Thyroid gland (tissue), 4 donors: ENCODE measurements around the gene CBARP.

ENCODE experiments used
- POLR2A ChIP-seq, 2 donors: fragments of 450-650 bp; IDR thresholded peaks; one replicate each; pipeline ENCODE4 v1.6.1; 2017; ENCODE audit warnings: antibody characterized with exemption in 2 of 2, mild to moderate bottlenecking in 2 of 2, moderate library complexity in 1 of 2
- TF ChIP-seq, protein P1 (sequence below), 6 experiments: fragments of 200-600 bp in 3 of 6; fragments of 450-650 bp in 3 of 6; sonication (generic) in 3 of 6; IDR thresholded peaks; one replicate each; pipeline ENCODE4 v1.5.1; 2016 to 2019; ENCODE audit warnings: antibody characterized with exemption in 6 of 6, mild to moderate bottlenecking in 2 of 6, inconsistent platforms in 1 of 6, moderate library complexity in 1 of 6

DNA sequence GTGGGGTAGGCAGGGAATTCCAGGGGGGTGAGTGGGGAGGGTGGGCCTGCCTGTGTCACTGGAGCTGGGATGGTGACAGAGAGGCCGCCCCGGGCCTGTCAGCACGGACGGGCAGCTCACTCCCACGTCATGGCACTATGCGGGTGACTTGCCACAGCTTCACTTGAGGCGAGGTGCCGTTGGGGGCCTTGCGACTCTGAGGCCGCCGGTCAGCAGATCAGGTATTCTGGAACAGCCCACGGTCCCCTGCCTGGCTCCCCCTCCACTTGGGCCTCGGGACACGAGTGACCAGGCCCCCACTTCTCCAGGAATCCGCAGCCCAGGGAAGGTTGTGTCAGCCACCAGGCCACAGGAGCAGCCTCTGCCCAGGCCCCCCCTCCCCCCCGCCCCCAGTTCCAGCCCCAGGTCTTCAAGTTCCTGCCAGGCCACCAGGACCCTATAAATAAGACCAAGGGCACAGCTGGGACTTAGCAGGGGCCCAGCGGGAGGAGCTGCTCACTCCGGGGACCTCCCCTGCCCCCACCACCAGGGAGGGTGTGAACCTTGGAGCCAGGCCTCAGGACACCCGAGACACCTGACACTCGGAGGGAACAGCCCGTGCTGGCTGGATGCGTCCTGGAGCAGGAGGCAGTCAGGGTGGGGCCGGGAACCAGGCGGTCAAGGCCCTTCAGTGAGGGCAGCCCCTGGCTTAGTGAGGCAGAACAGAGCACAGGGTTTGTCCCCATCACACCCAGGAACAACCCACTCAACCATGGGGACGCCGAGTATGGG, 7.9 kb upstream of the CBARP start:
- TF ChIP-seq, protein P1, sequence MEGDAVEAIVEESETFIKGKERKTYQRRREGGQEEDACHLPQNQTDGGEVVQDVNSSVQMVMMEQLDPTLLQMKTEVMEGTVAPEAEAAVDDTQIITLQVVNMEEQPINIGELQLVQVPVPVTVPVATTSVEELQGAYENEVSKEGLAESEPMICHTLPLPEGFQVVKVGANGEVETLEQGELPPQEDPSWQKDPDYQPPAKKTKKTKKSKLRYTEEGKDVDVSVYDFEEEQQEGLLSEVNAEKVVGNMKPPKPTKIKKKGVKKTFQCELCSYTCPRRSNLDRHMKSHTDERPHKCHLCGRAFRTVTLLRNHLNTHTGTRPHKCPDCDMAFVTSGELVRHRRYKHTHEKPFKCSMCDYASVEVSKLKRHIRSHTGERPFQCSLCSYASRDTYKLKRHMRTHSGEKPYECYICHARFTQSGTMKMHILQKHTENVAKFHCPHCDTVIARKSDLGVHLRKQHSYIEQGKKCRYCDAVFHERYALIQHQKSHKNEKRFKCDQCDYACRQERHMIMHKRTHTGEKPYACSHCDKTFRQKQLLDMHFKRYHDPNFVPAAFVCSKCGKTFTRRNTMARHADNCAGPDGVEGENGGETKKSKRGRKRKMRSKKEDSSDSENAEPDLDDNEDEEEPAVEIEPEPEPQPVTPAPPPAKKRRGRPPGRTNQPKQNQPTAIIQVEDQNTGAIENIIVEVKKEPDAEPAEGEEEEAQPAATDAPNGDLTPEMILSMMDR (IDR thresholded peaks at IDR 0.05) = no peak
- peak in 1 of 2 donors; percentile 62 for TF ChIP-seq POLR2A (IDR thresholded peaks at IDR 0.05)
